SK-N-SH (cell line): ENCODE results near the gene DNAH14.

Source experiments
- FOSL2 ChIP-seq: IDR thresholded peaks from 2 replicates; pipeline ENCODE4 v1.4.0; 2012; ENCODE audit warnings: low read depth, mild to moderate bottlenecking, moderate library complexity, borderline replicate concordance
- JUND ChIP-seq: IDR thresholded peaks from 2 replicates; pipeline ENCODE4 v1.4.0; 2012
- MXI1 ChIP-seq: IDR thresholded peaks from 2 replicates; pipeline ENCODE4 v1.6.1; 2012; ENCODE audit warnings: mild to moderate bottlenecking, low read depth, low read length, improper control_type of control experiment
- YY1 ChIP-seq: IDR thresholded peaks from 2 replicates; pipeline ENCODE4 v1.4.0; 2012; ENCODE audit warnings: low read depth, mild to moderate bottlenecking
- TF ChIP-seq, protein P1 (sequence below): fragments of 200-600 bp; sonication (generic); IDR thresholded peaks from 2 replicates; pipeline ENCODE4 v1.6.1; 2017; ENCODE audit warnings: antibody characterized with exemption, mild to moderate bottlenecking, moderate library complexity
- TF ChIP-seq, protein P2 (sequence below): IDR thresholded peaks from 2 replicates; pipeline ENCODE4 v1.4.0; 2012; ENCODE audit warnings: low read depth, borderline replicate concordance
- TF ChIP-seq, protein P3 (sequence below): IDR thresholded peaks from 2 replicates; pipeline ENCODE4; 2012
- TF ChIP-seq, protein P4 (sequence below): IDR thresholded peaks from 2 replicates; pipeline ENCODE4 v1.6.1; 2012; ENCODE audit warnings: mild to moderate bottlenecking, low read depth, low read length, moderate library complexity

DNA sequence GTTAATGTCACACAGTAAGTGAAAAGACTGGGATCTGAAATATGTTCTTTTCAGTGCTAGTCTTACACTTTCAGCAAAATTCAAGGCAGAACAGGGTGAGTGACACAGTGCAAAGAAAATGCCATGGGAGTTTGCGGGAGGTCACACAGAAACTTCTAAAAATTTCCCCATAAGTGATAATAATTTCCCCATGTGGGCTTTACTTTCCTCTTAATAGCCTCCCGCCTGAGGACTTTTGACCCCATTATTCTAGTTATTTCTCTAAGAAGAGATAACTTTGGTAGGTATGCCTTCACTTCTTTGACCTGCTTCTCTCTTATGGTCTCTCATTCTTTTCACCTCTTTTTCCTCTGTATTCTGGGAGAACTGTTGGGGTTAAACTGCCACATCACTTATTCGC is 8.1 kb upstream of the DNAH14 start:
- TF ChIP-seq MXI1 (no peak), YY1 (no peak), JUND (no peak), FOSL2 (no peak)
- TF ChIP-seq, protein P1, sequence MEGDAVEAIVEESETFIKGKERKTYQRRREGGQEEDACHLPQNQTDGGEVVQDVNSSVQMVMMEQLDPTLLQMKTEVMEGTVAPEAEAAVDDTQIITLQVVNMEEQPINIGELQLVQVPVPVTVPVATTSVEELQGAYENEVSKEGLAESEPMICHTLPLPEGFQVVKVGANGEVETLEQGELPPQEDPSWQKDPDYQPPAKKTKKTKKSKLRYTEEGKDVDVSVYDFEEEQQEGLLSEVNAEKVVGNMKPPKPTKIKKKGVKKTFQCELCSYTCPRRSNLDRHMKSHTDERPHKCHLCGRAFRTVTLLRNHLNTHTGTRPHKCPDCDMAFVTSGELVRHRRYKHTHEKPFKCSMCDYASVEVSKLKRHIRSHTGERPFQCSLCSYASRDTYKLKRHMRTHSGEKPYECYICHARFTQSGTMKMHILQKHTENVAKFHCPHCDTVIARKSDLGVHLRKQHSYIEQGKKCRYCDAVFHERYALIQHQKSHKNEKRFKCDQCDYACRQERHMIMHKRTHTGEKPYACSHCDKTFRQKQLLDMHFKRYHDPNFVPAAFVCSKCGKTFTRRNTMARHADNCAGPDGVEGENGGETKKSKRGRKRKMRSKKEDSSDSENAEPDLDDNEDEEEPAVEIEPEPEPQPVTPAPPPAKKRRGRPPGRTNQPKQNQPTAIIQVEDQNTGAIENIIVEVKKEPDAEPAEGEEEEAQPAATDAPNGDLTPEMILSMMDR, result no peak
- TF ChIP-seq, protein P2, sequence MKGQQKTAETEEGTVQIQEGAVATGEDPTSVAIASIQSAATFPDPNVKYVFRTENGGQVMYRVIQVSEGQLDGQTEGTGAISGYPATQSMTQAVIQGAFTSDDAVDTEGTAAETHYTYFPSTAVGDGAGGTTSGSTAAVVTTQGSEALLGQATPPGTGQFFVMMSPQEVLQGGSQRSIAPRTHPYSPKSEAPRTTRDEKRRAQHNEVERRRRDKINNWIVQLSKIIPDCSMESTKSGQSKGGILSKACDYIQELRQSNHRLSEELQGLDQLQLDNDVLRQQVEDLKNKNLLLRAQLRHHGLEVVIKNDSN, result no peak
- TF ChIP-seq, protein P3, sequence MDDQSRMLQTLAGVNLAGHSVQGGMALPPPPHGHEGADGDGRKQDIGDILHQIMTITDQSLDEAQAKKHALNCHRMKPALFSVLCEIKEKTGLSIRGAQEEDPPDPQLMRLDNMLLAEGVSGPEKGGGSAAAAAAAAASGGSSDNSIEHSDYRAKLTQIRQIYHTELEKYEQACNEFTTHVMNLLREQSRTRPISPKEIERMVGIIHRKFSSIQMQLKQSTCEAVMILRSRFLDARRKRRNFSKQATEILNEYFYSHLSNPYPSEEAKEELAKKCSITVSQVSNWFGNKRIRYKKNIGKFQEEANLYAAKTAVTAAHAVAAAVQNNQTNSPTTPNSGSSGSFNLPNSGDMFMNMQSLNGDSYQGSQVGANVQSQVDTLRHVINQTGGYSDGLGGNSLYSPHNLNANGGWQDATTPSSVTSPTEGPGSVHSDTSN, result no peak
- TF ChIP-seq, protein P4, sequence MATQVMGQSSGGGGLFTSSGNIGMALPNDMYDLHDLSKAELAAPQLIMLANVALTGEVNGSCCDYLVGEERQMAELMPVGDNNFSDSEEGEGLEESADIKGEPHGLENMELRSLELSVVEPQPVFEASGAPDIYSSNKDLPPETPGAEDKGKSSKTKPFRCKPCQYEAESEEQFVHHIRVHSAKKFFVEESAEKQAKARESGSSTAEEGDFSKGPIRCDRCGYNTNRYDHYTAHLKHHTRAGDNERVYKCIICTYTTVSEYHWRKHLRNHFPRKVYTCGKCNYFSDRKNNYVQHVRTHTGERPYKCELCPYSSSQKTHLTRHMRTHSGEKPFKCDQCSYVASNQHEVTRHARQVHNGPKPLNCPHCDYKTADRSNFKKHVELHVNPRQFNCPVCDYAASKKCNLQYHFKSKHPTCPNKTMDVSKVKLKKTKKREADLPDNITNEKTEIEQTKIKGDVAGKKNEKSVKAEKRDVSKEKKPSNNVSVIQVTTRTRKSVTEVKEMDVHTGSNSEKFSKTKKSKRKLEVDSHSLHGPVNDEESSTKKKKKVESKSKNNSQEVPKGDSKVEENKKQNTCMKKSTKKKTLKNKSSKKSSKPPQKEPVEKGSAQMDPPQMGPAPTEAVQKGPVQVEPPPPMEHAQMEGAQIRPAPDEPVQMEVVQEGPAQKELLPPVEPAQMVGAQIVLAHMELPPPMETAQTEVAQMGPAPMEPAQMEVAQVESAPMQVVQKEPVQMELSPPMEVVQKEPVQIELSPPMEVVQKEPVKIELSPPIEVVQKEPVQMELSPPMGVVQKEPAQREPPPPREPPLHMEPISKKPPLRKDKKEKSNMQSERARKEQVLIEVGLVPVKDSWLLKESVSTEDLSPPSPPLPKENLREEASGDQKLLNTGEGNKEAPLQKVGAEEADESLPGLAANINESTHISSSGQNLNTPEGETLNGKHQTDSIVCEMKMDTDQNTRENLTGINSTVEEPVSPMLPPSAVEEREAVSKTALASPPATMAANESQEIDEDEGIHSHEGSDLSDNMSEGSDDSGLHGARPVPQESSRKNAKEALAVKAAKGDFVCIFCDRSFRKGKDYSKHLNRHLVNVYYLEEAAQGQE, result no peak
